Measurements from ENCODE around the gene ECE1.

DNA sequence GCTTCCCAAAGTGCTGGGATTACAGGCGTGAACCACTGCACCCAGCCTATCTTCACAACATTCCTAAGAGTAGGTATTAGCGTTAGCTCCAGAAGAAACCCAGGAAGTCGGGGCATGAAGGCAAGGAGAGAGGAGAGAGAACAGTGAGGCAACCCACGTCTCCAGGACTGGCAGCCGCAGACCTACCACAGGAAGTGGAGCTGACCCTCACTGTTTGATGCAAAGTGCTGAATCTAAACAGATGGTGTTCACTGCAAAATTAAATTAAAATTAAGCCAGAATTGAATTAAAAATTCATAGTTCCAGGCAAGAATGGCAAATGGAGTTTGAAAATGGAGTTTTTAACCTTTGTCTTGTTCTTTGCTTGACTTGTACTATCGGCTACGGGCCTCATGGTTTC, 6.7 kb downstream of the ECE1 start:
- TF ChIP-seq, protein P1, sequence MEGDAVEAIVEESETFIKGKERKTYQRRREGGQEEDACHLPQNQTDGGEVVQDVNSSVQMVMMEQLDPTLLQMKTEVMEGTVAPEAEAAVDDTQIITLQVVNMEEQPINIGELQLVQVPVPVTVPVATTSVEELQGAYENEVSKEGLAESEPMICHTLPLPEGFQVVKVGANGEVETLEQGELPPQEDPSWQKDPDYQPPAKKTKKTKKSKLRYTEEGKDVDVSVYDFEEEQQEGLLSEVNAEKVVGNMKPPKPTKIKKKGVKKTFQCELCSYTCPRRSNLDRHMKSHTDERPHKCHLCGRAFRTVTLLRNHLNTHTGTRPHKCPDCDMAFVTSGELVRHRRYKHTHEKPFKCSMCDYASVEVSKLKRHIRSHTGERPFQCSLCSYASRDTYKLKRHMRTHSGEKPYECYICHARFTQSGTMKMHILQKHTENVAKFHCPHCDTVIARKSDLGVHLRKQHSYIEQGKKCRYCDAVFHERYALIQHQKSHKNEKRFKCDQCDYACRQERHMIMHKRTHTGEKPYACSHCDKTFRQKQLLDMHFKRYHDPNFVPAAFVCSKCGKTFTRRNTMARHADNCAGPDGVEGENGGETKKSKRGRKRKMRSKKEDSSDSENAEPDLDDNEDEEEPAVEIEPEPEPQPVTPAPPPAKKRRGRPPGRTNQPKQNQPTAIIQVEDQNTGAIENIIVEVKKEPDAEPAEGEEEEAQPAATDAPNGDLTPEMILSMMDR (IDR thresholded peaks at IDR 0.05), result no peak
- no peak for TF ChIP-seq POLR2A (IDR thresholded peaks at IDR 0.05)
